AG10803 (cell line): Measurements from ENCODE around the gene NOC2L.

Experiments used
- DNase-seq: peaks from one replicate; pipeline ENCODE4 v3.0.0; 2010; ENCODE audit warnings: low read depth
- H3K4me3 ChIP-seq: 2 replicates; pipeline ENCODE4 v1.5.1; 2011; ENCODE audit warnings: mild to moderate bottlenecking, low read length, control low read depth
- TF ChIP-seq, protein P1 (sequence below): conservative IDR thresholded peaks from 2 replicates; pipeline ENCODE4 v1.5.1; 2011; ENCODE audit warnings: mild to moderate bottlenecking, low read length, control low read depth, inconsistent platforms

NOC2L gene

DNA sequence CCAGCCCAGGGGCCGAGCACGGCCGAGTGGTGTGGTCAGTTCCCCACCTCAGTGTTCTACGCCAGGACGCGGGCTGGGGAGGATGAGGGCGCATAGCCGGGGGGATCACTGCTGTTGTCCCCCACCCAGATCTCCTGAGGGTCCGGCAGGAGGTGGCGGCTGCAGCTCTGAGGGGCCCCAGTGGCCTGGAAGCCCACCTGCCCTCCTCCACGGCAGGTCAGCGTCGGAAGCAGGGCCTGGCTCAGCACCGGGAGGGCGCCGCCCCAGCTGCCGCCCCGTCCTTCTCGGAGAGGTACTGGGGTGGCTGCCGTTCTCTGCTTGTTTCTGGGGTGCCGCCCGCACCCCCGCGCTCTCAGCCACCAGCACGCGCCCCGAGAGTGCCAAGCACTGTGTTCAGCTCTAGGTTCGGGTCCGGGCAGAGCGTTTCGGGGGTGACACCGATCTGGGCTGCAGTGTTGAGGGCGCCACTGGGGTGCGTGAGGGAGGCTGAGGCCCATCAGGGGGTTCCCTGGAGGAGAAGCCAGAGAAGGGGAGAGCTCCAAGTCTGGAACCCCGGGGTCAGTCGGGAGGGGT lies 18.0 kb downstream of the NOC2L start:
- H3K4me3 ChIP-seq = no peak overlapping the region
- TF ChIP-seq, protein P1, sequence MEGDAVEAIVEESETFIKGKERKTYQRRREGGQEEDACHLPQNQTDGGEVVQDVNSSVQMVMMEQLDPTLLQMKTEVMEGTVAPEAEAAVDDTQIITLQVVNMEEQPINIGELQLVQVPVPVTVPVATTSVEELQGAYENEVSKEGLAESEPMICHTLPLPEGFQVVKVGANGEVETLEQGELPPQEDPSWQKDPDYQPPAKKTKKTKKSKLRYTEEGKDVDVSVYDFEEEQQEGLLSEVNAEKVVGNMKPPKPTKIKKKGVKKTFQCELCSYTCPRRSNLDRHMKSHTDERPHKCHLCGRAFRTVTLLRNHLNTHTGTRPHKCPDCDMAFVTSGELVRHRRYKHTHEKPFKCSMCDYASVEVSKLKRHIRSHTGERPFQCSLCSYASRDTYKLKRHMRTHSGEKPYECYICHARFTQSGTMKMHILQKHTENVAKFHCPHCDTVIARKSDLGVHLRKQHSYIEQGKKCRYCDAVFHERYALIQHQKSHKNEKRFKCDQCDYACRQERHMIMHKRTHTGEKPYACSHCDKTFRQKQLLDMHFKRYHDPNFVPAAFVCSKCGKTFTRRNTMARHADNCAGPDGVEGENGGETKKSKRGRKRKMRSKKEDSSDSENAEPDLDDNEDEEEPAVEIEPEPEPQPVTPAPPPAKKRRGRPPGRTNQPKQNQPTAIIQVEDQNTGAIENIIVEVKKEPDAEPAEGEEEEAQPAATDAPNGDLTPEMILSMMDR = no peak
- DNase-seq = no peak

DNA sequence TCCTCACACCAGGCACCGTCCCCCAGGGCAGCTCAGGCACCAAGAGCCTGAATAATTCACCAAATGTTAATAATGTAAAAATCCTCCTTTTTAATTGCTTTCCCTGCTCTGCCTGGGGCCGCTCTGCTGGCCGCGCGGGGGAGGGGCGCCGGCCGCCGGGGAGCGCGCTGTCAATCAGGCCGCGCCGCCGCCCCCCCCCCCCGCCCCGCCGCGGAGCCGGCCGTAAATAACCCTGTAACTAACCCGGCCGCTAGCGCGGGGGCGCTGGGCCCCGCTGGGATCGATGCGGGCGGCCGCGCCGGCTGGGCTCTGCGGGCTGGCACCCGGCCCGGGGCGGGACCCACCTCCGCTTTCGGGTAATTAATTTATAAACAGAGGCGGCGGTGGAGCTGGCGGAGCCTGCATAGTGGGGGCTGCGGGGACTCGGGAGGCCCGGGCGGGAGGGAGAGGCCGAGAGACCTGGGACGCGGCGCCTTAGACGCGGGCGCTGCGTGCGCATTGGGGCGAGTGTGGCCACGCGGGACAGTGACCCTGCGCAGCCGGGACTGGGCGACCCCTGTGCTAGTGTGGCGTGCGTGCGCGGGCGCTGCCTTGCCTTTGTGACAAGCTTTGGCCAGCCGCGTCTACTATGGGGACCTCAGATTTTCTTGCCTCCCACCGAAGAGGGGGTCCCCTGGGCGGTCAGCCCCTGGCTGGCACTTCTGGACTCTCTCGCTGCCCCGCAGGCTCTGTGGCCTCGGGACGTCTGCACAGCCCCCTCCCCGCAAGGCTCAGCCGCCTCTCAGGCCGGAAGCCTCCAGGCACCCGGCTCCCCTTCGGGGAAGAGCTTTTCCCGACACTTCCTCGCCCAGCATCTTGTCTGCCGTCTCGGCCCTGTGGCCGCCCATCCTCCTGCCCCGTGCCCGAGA lies 18.7 kb downstream of the NOC2L start:
- TF ChIP-seq, protein P1 = no peak
- no peak overlapping the region for H3K4me3 ChIP-seq
- no peak for DNase-seq

DNA sequence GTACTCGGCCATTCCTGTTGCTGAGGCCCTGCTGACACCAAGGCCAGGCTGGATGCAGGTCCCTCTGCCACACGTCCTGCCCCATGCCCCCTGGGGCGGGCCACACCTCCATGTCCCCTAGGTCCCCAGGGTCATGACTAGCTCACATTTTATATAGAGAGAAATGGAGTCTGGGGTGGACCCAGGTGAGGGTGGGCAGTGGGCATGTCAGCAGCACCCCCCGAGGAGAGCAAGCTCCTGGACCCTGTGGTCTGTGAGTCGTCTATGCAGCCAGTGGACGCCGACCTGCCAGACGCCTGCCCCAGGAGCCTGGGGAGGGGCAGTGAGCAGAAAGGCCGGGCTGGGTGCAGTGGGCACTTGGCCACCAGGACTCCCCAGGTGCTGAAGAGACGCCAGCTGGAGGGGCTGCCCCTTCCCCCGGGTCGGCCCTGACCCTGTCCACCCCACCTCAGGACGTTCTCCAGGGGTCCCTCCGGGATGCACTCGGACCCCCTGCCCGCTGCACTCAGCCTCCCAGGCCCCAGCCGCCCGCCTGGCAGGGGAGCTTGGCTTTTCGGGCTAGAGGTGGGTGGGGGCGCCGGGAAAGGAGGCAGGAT lies 19.4 kb downstream of the NOC2L start:
- no peak for DNase-seq
- TF ChIP-seq, protein P1 = no peak
- H3K4me3 ChIP-seq = no peak overlapping the region

DNA sequence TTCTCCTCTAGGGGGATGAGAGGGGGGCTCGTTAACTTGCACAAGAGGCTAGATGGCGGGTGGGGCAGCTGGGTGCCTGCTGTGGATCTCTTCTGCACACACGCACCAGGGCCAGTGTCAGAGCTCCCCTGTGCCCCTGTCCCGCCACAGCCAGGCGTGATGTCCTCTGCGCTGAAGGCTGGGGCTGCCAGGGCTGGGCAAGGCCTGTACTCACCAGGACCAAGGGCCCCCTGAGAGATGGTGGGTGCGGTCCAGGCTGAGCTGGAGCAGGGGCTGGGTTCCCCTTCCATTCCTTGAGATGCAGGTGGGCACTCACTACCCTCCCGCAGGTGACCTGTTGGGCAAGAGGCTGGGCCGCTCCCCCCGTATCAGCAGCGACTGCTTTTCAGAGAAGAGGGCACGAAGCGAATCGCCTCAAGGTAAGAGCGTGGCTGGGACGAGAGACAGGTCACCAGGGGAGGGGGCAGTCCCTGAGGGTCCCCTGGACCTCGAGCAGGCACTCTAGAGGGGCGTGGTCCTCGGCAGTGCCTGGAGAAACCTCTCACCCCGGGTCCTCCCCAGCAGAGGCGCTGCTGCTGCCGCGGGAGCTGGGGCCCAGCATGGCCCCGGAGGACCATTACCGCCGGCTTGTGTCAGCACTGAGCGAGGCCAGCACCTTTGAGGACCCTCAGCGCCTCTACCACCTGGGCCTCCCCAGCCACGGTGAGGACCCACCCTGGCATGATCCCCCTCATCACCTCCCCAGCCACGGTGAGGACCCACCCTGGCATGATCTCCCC lies 20.2 kb downstream of the NOC2L start:
- DNase-seq = no peak
- H3K4me3 ChIP-seq = no peak overlapping the region
- TF ChIP-seq, protein P1 = no peak

DNA sequence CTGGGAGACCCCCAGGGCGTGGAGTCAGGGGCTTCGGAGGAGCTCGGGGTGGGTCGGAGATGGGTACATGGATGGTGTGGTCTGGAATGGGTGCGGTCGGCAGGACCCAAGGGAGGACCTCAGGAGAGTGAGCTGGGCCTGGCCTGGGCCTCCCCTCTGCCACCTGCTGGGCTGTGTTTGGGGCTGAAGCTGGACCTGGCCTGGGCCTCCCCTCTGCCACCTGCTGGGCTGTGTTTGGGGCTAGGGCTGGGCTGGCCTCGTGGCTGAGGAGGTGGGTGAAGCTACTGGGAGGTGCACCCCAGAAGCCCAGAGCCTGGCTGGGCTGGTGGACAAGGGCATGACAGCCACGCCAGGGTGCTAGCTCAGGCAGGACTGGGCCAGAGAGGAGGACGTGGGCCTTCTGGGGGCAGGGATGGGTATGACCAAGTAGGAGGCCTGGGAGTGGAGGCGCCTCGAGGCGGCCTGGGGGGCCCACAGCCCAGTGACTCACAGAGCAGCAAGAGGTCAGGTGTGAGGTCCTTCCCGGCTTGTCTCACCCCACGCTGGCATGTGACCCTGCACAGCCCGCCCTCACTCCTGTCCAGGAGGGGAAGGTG lies 20.9 kb downstream of the NOC2L start:
- DNase-seq = no peak
- H3K4me3 ChIP-seq = no peak overlapping the region
- TF ChIP-seq, protein P1 = peak; percentile 52

DNA sequence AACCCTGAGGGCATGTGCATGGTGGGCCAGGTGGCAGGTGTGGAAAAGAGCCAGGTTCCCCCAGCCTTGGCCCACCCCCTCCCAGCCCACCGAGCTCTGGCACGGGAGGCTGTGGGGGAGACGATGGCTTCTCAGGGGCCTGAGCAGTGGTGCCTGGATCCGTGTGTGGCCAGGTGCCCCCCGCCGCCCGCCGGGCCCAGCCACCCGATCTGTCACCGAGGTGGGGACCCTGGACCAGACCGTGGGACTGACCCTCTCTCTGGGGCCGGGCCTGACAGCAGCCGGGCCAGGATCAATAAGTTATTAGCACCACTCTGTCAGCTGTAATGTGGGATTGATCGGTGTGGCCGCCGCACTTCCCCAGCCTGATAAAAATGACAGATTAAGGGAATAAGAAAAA lies 21.5 kb downstream of the NOC2L start:
- no peak for DNase-seq
- no peak overlapping the region for H3K4me3 ChIP-seq
- TF ChIP-seq, protein P1 = no peak
